Upper lobe of right lung (tissue), 1 donor: ENCODE results near the gene HSPA8. TPM values are rescaled to one million over a fixed set of nuclear protein-coding genes. Genes with fewer than 3 reads are reported as not detected.
A peak's percentile ranks its signal among the peaks of the same experiment; 100 is the strongest.

ENCODE experiments used
- ATAC-seq: fragments of 200-7000 bp; cut with Tn5 transposase; one replicate; pipeline ENCODE4 v1.9.1; 2020; ENCODE audit warnings: mild to moderate bottlenecking, moderate library complexity
- DNase-seq: peaks from one replicate; pipeline ENCODE4 v3.0.0-alpha.2; 2020
- H3K27ac ChIP-seq: fragments of 200-600 bp; one replicate; pipeline ENCODE4 v1.8.0; 2022
- H3K27me3 ChIP-seq: fragments of 200-600 bp; one replicate; pipeline ENCODE4 v1.8.0; 2022; ENCODE audit warnings: mild to moderate bottlenecking
- H3K36me3 ChIP-seq: fragments of 200-600 bp; one replicate; pipeline ENCODE4 v1.8.0; 2022
- H3K4me1 ChIP-seq: fragments of 200-600 bp; one replicate; pipeline ENCODE4 v1.8.0; 2022
- H3K4me3 ChIP-seq: fragments of 200-600 bp; one replicate; pipeline ENCODE4 v1.8.0; 2022; ENCODE audit warnings: mild to moderate bottlenecking
- H3K9me3 ChIP-seq: fragments of 200-600 bp; one replicate; pipeline ENCODE4 v1.8.0; 2022
- CTCF ChIP-seq: fragments of 200-600 bp; IDR thresholded peaks from one replicate; pipeline ENCODE4 v1.8.0; 2022; ENCODE audit warnings: antibody characterized with exemption
- intact Hi-C: fragments of 100-400 bp; cut with DNase I; formaldehyde crosslinking; loops from one replicate; pipeline ENCODE4 v1.11.0; 2022
- total RNA-seq: library from RNA; stranded (reverse); fragmentation: NEBNext Ultra II Directional; extraction: Animal tissue kit (Norgen Biotek cat#: 25700); gene quantifications from one replicate; pipeline ENCODE4 v1.2.1, GENCODE V29; 2021
- donor health status: DM: no; HTN: yes; CAD: no; lungs with severe emphysema.

HSPA8 gene
- total RNA-seq, 1 donor from 2014 or later: 840 TPM

DNA sequence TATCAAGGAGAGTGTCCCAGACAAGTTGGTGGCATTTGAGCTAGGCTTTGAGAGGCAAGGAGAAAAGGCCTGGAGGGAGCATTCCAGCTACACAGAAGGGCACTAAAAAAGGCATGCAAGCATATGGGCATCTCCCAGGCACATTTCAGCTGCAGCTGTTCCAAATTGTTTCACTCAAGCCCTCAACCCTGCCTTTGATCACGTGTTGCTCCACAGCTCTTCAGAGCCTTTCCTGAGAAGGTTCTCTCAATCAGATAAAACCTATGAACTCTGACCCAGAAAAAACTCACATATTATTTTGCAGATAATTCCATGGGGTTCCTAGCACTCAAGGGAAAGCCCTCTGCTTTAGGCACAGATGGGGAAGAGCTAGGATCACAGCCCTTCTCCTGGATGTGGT, 24.4 kb upstream of the HSPA8 start:
- H3K27ac ChIP-seq: no peak overlapping the region
- no peak overlapping the region for H3K4me3 ChIP-seq
- TF ChIP-seq CTCF: no peak
- DNase-seq (no peak), ATAC-seq (no peak)
- H3K27me3 ChIP-seq: no peaks in the 10 kb centered on the region
- peaks cover 11% of the 10 kb centered on the region for H3K4me1 ChIP-seq
- H3K36me3 ChIP-seq: no peaks in the 10 kb centered on the region
- H3K9me3 ChIP-seq: no peaks in the 10 kb centered on the region
- intact Hi-C loops: no loop called here

GRCh38 chr11:123085497-123085896, 23.6 kb upstream of the HSPA8 start:
- no peak for TF ChIP-seq CTCF
- no peaks in the 10 kb centered on the region for H3K9me3 ChIP-seq
- no peaks in the 10 kb centered on the region for H3K36me3 ChIP-seq
- H3K27me3 ChIP-seq: no peaks in the 10 kb centered on the region
- no peak overlapping the region for H3K27ac ChIP-seq
- H3K4me3 ChIP-seq: no peak overlapping the region
- H3K4me1 ChIP-seq: peaks cover 11% of the 10 kb centered on the region
- ATAC-seq (no peak), DNase-seq (no peak)
- intact Hi-C loops: no loop called here

DNA sequence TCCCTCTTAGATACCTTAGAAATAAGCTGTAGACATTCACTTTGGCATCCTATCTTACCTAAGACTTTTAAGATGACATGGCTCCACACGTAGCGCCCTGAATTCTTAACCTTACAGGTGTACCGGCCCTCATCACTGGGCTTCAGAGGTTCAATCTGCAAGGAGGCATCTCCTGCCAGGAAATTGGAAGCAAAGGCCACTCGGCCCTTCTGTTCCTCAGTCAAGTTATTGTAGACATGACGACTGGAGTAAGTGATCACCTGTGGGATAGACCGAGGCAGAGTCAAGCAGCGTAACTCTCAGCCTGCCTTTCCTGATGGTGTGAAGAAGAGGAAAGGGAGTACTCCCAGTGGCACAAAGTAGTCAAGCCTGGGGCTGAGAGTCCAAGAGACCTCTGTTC, 22.5 kb upstream of the HSPA8 start:
- no peak for TF ChIP-seq CTCF
- Histone ChIP-seq H3K4me3 (no peak overlapping the region), H3K27ac (no peak overlapping the region), H3K27me3 (no peaks in the 10 kb centered on the region), H3K9me3 (no peaks in the 10 kb centered on the region), H3K36me3 (no peaks in the 10 kb centered on the region), H3K4me1 (peaks cover 11% of the 10 kb centered on the region)
- intact Hi-C loops: no loop called here
- DNase-seq (no peak), ATAC-seq (no peak)

- Histone ChIP-seq H3K4me1 (peaks cover 11% of the 10 kb centered on the region), H3K9me3 (no peaks in the 10 kb centered on the region), H3K27me3 (no peaks in the 10 kb centered on the region), H3K27ac (no peak overlapping the region), H3K36me3 (no peaks in the 10 kb centered on the region), H3K4me3 (no peak overlapping the region)
- intact Hi-C loops: no loop called here
- no peak for DNase-seq
- TF ChIP-seq CTCF: no peak
- peak; percentile 73 for ATAC-seq
Observed at GRCh38 chr11:123083623-123084029, 21.7 kb upstream of the HSPA8 start.

GRCh38 chr11:123082977-123083376, 21.0 kb upstream of the HSPA8 start:
- Histone ChIP-seq H3K4me1 (peaks cover 11% of the 10 kb centered on the region), H3K27me3 (no peaks in the 10 kb centered on the region), H3K4me3 (no peak overlapping the region), H3K36me3 (no peaks in the 10 kb centered on the region), H3K27ac (no peak overlapping the region), H3K9me3 (no peaks in the 10 kb centered on the region)
- no peak for DNase-seq
- ATAC-seq: no peak
- intact Hi-C loops: no loop called here
- TF ChIP-seq CTCF: no peak

GRCh38 chr11:123080015-123080414, 18.1 kb upstream of the HSPA8 start:
- intact Hi-C loops: no loop called here
- Histone ChIP-seq H3K27ac (no peak overlapping the region), H3K4me3 (no peak overlapping the region), H3K36me3 (no peaks in the 10 kb centered on the region), H3K9me3 (no peaks in the 10 kb centered on the region), H3K27me3 (no peaks in the 10 kb centered on the region), H3K4me1 (peaks cover 11% of the 10 kb centered on the region)
- no peak for ATAC-seq
- DNase-seq: no peak
- no peak for TF ChIP-seq CTCF
